Esophagus muscularis mucosa (tissue), 3 donors: Measurements from ENCODE around the gene TMEM94.

Source experiments
- POLR2AphosphoS5 ChIP-seq, 2 donors: sonication (generic); formaldehyde crosslinking; IDR thresholded peaks; one replicate each; pipeline ENCODE4 v1.6.1; 2017; ENCODE audit warnings: antibody characterized with exemption in 2 of 2
- TF ChIP-seq, protein P1 (sequence below), 3 experiments: fragments of 200-600 bp in 2 of 3; fragments of 450-650 bp in 1 of 3; sonication (generic) in 2 of 3; IDR thresholded peaks; one replicate each; pipeline ENCODE4 v1.5.1; 2017 to 2019; ENCODE audit warnings: antibody characterized with exemption in 3 of 3, mild to moderate bottlenecking in 2 of 3, moderate library complexity in 1 of 3

DNA sequence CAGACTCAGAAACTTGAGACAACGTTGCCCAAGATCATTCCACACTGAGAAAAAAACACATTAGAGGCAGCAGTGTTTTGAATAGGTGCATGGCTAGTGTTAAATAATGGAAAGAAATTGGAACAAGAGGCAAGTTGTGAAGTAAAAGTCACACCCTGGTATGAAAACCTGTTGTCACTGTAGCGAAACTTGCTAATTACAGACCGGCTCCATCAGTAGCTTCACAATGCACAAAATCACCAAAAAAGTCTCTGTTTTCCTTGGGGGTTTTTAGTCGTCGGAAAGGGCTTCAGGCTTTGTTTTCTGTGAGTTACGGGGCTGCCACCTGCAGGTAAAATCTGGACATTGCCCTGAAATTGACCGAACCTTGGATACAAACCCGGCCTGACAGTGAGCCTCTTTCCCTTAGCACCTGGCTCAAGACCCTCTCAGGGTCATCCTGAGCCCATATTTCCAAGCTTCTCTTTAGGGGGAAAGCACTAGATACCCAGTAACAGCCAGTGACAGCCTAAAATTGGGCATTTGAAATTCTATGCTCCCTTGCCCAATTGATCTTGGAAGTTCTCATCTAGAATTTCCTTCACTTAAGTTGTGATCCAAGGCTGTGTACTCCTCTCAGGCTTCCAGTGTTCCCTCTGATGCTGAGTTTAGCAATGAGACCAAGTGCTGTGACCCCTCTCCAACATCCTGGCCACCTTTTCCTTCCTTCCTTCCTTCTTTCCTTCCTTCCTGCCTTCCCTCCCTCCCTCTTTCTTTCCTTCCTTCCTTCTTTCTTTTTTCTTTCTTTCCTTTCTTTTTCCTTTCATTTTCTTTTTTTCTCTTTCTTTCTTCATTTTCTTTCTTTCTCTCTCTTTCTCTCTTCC lies 43.7 kb upstream of the TMEM94 start:
- TF ChIP-seq, protein P1, sequence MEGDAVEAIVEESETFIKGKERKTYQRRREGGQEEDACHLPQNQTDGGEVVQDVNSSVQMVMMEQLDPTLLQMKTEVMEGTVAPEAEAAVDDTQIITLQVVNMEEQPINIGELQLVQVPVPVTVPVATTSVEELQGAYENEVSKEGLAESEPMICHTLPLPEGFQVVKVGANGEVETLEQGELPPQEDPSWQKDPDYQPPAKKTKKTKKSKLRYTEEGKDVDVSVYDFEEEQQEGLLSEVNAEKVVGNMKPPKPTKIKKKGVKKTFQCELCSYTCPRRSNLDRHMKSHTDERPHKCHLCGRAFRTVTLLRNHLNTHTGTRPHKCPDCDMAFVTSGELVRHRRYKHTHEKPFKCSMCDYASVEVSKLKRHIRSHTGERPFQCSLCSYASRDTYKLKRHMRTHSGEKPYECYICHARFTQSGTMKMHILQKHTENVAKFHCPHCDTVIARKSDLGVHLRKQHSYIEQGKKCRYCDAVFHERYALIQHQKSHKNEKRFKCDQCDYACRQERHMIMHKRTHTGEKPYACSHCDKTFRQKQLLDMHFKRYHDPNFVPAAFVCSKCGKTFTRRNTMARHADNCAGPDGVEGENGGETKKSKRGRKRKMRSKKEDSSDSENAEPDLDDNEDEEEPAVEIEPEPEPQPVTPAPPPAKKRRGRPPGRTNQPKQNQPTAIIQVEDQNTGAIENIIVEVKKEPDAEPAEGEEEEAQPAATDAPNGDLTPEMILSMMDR (IDR thresholded peaks at IDR 0.05) = peak; percentile 80 to 92 (median 88)
- peak in 1 of 2 donors; percentile 8 for TF ChIP-seq POLR2AphosphoS5 (IDR thresholded peaks at IDR 0.05)
